HG03103 (cell line): Measurements from ENCODE around the gene HOXC11.

Experiments used
- ATAC-seq: cut with Tn5 transposase; IDR thresholded peaks from one replicate; pipeline ENCODE4 v1.9.1; 2021; ENCODE audit warnings: low read depth; ENCODE audit not compliant: unreplicated experiment

Gene HOXC11

DNA sequence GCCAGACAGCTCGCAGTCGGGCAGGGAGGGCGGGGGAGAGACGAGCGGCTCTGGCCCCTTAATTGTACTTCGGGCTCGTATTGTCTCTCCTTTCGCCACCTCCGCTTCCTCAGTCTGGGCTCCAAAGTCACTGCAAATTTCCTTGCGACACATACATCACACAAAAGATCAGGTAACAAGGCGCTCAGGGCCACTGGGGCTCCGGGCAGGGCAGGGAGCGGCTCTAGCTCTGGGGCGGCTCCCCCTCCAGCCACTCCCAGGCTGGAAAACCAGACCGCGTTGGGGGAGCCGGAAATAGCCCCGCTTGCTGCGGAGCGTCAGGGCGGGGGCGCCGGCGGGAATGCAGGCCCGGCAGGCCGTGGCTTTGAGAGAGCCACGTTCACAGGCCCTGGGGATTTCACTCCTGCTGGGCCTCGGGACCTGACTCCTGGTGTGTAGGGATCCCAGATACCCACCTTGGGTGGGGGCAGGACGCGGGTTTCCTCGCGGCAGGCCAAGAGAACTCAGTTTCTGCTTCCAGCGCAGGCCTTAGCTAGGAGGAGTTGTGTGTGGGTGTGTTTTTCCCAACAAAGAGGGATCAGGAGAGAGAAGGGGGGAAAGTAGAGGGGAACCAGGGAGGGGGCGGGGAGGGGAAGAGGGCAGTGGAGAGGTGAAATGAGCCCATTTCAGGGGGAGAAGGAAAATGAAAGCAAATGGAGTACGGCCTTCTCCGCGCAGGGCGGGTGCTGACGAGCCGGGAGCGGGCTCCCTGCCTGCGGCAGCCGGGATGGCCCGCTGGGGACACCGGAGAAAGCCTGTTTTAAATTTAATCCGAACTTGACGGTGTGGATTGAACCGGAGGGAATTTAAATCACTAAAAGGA, 22.7 kb downstream of the HOXC11 start:
- ATAC-seq, result no peak

GRCh38 chr12:53996240-53997203, 23.6 kb downstream of the HOXC11 start:
- ATAC-seq, result no peak

- no peak for ATAC-seq
Measured at GRCh38 chr12:53997204-53998109, 24.5 kb downstream of the HOXC11 start.

DNA sequence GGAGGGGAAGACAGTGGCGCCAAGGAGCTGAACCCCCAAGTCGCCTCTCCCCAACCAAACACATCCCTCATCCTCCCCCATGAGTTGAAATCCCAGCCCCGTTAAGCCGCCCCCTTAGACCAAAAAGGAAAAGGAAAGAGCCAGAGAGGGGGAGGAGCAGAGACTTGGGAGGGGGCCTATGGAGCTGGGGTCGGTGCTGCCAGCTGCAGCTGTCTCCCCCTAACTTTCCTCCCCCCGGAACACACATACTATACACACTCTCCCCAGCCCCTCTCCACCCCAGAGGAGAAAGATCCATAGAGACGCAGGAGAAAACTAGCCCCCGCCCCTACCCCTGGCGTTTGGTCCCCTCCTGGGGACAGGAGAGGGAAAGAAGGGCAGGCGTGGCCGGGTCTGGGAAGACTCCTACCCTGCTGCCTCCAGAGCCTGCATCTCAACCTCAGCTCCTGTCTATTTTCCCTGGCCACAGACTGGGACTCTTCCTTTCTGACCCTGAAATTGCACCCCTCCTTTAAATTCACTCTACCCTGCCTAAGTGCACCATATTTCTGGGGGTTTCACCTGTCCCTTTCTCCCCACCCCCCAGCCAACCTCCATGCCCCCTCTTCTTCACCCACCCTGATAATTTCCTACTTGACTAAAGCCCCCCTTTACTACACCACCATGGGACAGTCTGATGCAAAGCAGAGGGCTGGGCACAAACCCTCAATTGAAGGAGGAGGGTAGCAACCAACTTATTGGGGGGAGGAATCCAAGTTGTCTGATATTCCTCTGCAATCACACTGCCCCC, 25.4 kb downstream of the HOXC11 start:
- no peak for ATAC-seq

GRCh38 chr12:53998900-53999236, 25.9 kb downstream of the HOXC11 start:
- no peak for ATAC-seq

DNA sequence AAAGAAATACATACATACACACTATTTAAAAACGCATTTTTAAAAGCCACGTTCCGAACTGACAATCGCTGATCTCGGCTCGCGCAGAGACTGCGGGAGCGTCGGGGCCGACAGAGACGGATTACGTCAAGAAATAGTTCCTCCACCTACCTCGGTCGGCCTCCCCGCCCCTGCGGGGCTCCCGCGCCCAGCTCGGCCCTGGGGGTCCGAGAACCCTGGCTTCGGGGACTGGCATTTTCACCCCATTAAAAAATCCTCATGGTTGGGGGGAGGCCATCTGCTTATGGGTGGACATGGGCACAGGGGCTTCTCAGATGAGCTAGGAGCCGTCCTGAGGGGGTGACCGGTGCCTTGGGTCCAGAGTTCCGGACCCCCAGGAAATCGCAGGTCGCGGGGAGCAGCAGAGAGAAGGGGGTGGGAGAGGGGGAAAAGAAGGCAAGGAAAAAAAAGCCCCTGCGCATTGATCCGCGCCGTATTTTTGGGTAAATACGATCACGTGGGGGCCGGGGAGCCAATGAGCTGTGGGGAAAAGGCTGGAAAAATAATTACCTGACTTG, 26.7 kb downstream of the HOXC11 start:
- ATAC-seq, result no peak

GRCh38 chr12:54000116-54001114, 27.5 kb downstream of the HOXC11 start, which contains the start of gene HOXC9:
Gene HOXC9 (plus strand): TSS chr12:54000161. CDS start chr12:54000189, 28 bp downstream.
- no peak for ATAC-seq

DNA sequence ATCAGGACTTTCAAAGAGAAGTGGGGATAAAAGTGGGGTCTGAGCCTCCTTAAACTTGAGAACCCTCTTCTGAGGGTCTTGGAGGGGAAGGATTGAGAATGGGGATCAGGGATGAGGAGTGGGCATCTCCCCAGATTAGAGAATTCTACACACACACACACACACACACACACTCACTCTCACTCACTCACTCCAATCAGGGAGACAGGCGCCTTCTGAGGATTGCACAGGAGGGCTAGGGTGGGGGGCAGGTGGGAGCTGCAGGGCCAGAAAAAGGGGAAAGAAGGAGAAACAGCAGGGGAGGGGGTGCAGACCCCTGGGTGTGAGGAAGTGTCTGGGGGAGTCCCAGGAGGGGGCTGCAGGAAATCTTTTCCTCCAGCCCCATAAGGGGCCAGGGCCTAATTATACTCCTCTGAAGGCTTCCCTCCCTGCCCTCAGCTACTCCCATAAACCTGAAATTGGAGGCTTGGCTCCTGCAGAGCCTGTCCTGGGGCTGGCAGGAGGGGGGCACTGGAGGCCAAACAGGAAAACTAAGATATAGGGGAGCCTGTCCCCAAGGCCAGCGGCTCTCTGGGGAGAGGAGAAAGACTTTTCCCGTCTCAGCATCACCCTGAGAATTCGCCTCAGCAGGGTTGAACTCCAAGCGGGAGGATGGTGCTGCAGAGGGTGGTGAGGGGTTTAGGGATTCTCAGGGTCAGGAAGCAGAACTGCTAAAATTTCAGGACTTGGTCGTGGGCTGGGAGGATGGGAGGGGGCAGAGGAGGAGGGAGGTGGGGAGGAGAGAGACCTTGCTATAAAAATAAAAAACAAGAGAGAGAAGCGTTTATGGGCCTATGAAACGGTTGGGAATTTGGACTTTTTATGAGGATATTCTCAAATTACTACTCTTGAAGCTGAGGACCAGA, 28.6 kb downstream of the HOXC11 start:
- ATAC-seq, result no peak

DNA sequence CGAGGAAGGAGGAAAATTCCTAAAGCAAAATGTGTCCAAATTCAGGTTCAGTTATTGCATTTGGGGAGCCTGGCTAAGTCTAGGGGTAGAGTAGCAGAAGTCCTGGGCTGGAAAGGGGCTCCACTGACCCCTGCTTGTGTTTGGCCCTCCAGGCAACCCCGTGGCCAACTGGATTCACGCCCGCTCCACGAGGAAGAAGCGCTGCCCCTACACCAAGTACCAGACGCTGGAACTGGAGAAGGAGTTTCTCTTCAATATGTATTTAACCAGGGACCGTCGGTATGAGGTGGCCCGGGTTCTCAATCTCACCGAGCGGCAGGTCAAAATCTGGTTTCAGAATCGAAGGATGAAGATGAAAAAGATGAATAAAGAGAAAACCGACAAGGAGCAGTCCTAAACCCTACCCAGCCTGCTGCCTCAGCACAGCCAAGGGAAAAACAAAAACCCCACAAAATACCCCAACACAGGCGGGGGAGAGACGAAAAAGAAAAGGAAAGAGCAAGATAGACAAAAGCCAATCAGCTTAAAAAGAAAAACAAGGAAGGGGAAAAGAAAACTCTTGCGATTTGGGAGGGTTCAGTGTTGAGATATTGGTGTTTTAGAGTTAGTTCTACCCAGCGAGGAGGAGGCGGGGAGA, 29.5 kb downstream of the HOXC11 start:
- no peak for ATAC-seq

DNA sequence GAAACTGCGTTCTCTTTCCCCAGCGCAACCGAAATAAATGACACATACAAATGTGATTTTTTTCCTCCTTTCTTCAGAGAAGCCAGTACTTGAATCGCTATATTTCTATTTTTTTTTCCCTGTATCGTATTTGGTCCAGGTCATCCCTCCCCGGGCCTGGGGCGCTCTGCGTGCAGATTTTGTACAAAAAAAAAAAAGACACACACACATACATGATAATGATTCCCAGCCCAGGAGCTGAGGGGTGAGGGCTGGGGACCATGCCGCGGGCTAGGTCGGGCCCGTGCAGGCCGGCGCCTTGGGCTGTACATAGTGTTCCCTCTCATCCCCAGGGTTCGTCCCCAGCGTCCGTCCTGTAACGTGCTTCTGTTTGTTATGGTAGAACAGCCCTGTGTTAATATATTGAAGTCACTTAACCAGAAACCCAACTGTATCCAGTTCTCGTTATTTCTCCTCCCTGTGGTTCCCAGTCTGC, 30.0 kb downstream of the HOXC11 start:
- no peak for ATAC-seq

- no peak for ATAC-seq
Measured at GRCh38 chr12:54003625-54004024, 30.7 kb downstream of the HOXC11 start.

DNA sequence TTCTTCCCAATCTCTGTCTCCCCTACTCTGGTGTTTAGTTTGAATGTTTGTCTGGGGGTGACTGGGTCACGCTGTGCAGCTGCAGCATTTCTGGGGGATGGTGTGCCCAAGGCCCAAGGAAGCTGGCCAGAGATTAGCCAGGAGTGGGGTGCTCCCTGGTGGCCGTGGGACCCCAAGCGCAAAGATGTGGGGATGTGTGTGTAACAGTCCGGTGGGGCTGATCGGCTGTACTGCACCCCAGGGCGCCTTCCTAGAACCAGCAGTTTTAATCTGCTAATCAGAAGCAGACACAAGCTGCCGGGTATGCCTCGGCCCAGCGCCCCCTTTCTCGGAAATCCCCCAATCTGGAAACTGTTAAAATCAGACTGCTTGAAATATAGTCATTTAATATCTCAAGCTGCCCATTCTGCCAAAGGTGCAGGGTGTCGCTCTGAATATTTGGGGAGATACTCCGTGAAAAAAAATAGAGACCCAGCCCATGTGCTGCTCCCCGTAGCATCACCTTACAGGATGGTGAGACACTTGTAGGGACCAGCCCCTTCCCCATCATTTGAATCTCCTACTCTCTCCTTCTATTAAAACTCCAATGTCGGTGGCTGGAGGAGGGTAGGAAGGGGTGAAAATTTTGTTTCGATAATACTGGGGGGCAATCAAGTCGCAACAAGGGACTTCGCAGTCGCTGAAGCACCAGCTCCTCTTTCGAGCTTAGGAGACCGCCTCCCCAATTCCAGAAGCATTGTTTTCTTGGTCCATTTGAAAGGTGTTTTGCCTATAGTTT, 31.3 kb downstream of the HOXC11 start:
- no peak for ATAC-seq

DNA sequence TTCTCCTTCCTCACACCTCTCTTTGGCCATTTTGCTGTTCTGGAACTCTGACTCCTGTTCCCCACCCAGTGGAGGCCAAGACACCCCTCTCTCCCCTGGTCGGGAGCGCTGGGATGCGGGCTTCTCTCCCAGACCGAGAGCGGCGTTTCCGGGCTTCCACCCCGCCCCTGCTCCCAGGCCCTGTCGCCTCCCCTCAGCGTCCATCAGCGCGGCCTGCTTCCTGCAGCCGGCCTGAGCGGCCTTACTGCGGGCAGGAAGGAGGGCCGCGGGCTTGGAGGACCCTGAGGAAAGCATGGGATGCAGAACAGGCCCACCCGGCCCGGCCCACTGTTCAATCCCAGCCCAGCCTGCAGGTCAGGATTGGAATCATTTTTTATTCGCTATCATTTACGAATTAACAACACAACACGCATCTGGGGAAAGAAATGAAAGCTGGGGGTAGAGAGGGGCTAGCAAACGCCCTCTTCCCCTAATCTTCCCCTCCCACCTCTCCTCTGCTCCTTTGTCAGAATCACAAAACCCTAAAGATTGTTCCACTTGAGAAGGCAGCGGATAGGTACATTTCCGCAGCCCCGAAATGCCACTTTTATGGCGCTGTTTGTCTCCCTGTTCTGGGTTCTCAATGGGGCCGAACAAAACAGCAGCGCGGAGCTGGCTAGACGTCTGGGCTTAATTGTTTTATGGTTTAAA, 32.1 kb downstream of the HOXC11 start:
- no peak for ATAC-seq

- ATAC-seq, result no peak
Measured at GRCh38 chr12:54005531-54005852, 32.6 kb downstream of the HOXC11 start.

GRCh38 chr12:54005853-54006558, 33.1 kb downstream of the HOXC11 start:
- no peak for ATAC-seq
